Liver (tissue), 9 donors: Measurements from ENCODE around the gene SRRM3. TPM values are rescaled to one million over a fixed set of nuclear protein-coding genes. Genes with fewer than 3 reads are reported as not detected.

Experiments
- DNase-seq: peaks from one replicate; pipeline ENCODE4 v3.0.0-alpha.2; 2017; ENCODE audit warnings: low spot score
- H3K27ac ChIP-seq, 2 donors: one replicate each; pipeline ENCODE4 v1.7.0; 2013; ENCODE audit warnings: inconsistent platforms in 2 of 2, low read length in 2 of 2, control low read depth in 1 of 2, low read depth in 1 of 2, mild to moderate bottlenecking in 1 of 2
- H3K27me3 ChIP-seq, 4 donors: one replicate each; pipeline versions ENCODE4 v1.6.1 to v1.7.0; 2013; ENCODE audit warnings: low read length in 3 of 4, inconsistent platforms in 1 of 4, mild to moderate bottlenecking in 1 of 4, moderate library complexity in 1 of 4; ENCODE audit not compliant: control insufficient read depth in 4 of 4, insufficient read depth in 4 of 4
- H3K36me3 ChIP-seq, 4 donors: one replicate each; pipeline versions ENCODE4 v1.6.1 to v1.7.0; 2013; ENCODE audit warnings: low read length in 3 of 4, mild to moderate bottlenecking in 3 of 4, low read depth in 1 of 4, moderate library complexity in 1 of 4; ENCODE audit not compliant: control insufficient read depth in 4 of 4, insufficient read depth in 3 of 4
- H3K4me1 ChIP-seq, 4 donors: one replicate each; pipeline versions ENCODE4 v1.6.1 to v1.7.0; 2013; ENCODE audit warnings: low read length in 3 of 4, mild to moderate bottlenecking in 3 of 4, moderate library complexity in 1 of 4; ENCODE audit not compliant: control insufficient read depth in 4 of 4, insufficient read depth in 4 of 4
- H3K4me3 ChIP-seq, 3 donors: one replicate each; pipeline versions ENCODE4 v1.6.1 to v1.7.0; 2013; ENCODE audit warnings: low read length in 3 of 3, control low read depth in 1 of 3, low read depth in 1 of 3, mild to moderate bottlenecking in 1 of 3
- H3K9ac ChIP-seq, 2 donors: one replicate each; pipeline ENCODE4 v1.7.0; 2013; ENCODE audit warnings: low read length in 2 of 2, mild to moderate bottlenecking in 2 of 2, moderate library complexity in 2 of 2, control low read depth in 1 of 2, low read depth in 1 of 2
- H3K9me3 ChIP-seq, 4 donors: one replicate each; pipeline versions ENCODE4 v1.6.1 to v1.7.0; 2013; ENCODE audit warnings: low read length in 3 of 4; ENCODE audit not compliant: control insufficient read depth in 4 of 4
- FOXA1 ChIP-seq: IDR thresholded peaks from 2 replicates; pipeline ENCODE4 v1.6.1; 2016; ENCODE audit warnings: antibody characterized with exemption
- FOXA2 ChIP-seq: IDR thresholded peaks from 2 replicates; pipeline ENCODE4 v1.6.1; 2016; ENCODE audit warnings: antibody characterized with exemption
- HNF4A ChIP-seq, 2 donors: conservative IDR thresholded peaks; 2 replicates each; pipeline ENCODE4 v1.6.1; 2016; ENCODE audit warnings: antibody characterized with exemption in 2 of 2, mild to moderate bottlenecking in 2 of 2
- HNF4G ChIP-seq: IDR thresholded peaks from 2 replicates; pipeline ENCODE4 v1.6.1; 2016; ENCODE audit warnings: antibody characterized with exemption
- JUND ChIP-seq, 2 donors: IDR thresholded peaks; 2 replicates each; pipeline ENCODE4 v1.6.1; 2016; ENCODE audit warnings: antibody characterized with exemption in 2 of 2
- MAX ChIP-seq: IDR thresholded peaks from 2 replicates; pipeline ENCODE4 v1.6.1; 2016; ENCODE audit warnings: antibody characterized with exemption
- NR2F2 ChIP-seq: IDR thresholded peaks from 2 replicates; pipeline ENCODE4 v1.6.1; 2016; ENCODE audit warnings: antibody characterized with exemption
- RAD21 ChIP-seq, 2 donors: IDR thresholded peaks; 2 replicates each; pipeline ENCODE4 v1.6.1; 2016; ENCODE audit warnings: antibody characterized with exemption in 2 of 2, mild to moderate bottlenecking in 2 of 2
- REST ChIP-seq: IDR thresholded peaks from 2 replicates; pipeline ENCODE4 v1.6.1; 2016; ENCODE audit warnings: antibody characterized with exemption, mild to moderate bottlenecking
- RXRA ChIP-seq, 2 donors: IDR thresholded peaks; 2 replicates each; pipeline ENCODE4 v1.6.1; 2017 to 2018; ENCODE audit warnings: antibody characterized with exemption in 2 of 2, mild to moderate bottlenecking in 1 of 2
- YY1 ChIP-seq: IDR thresholded peaks from 2 replicates; pipeline ENCODE4 v1.6.1; 2016; ENCODE audit warnings: antibody characterized with exemption, mild to moderate bottlenecking
- ZBTB33 ChIP-seq: IDR thresholded peaks from 2 replicates; pipeline ENCODE4 v1.6.1; 2016; ENCODE audit warnings: antibody characterized with exemption
- WGBS: extraction: QIAGEN DNeasy Blood & Tissue Kit; methylation state at CpG from one replicate; pipeline ENCODE4 v1.1.7; 2013; 5-methylcytosine and 5-hydroxymethylcytosine counted together
- polyA plus RNA-seq, 2 donors: library from polyadenylated mRNA; stranded (reverse) in 1 of 2; unstranded in 1 of 2; fragments of 200-250 nt in 1 of 2; fragments of >200 nt in 1 of 2; fragmentation: Nextera tagmentation in 1 of 2; extraction: Ambion mirVana in 1 of 2; gene quantifications; one replicate each; pipeline versions ENCODE4 v1.2.1 to v1.2.3, GENCODE V29; 2013 to 2015
- total RNA-seq, 2 donors: library from RNA; depleted of rRNA; stranded (reverse); fragments of >200 nt; gene quantifications; one replicate each; pipeline ENCODE4 v1.2.3, GENCODE V29; 2014
- donor health status: healthy.
- donor health status: healthy.
- donor health status: healthy.
- donor health status: healthy.
- donor health status: healthy.

SRRM3 gene
- total and polyA plus RNA-seq, 4 donors, result 0.08 to 0.16 TPM; not detected in 2

- TF ChIP-seq RAD21 (IDR thresholded peaks at IDR 0.05) (no peak), FOXA1 (no peak), REST (no peak), HNF4G (no peak), JUND (IDR thresholded peaks at IDR 0.05) (no peak), ZBTB33 (no peak), NR2F2 (no peak)
- Histone ChIP-seq H3K4me3 (no peak overlapping the region), H3K27me3 (no peaks in the 10 kb centered on the region), H3K9ac (no peak overlapping the region), H3K4me1 (peaks cover 0 to 5% (median 1%) of the 10 kb centered on the region in 4 donors), H3K27ac (no peak overlapping the region), H3K36me3 (no peaks in the 10 kb centered on the region), H3K9me3 (no peaks in the 10 kb centered on the region)
- no peak for DNase-seq
- 93% methylated on average over 10 of the region's 10 CpGs for WGBS
These were observed 22.0 kb upstream of the SRRM3 start for GRCh38 chr7:76179686-76180085.

- DNase-seq, result no peak
- 87% methylated on average over 7 of the region's 7 CpGs for WGBS
- Histone ChIP-seq H3K9ac (no peak overlapping the region), H3K36me3 (no peaks in the 10 kb centered on the region), H3K4me1 (peaks cover 0 to 5% (median 1%) of the 10 kb centered on the region in 4 donors), H3K9me3 (no peaks in the 10 kb centered on the region), H3K4me3 (no peak overlapping the region), H3K27me3 (no peaks in the 10 kb centered on the region), H3K27ac (no peak overlapping the region)
- no peak for TF ChIP-seq RXRA (IDR thresholded peaks at IDR 0.05)
- TF ChIP-seq MAX, result no peak
- no peak for TF ChIP-seq HNF4A (conservative IDR thresholded peaks at IDR 0.05)
- no peak for TF ChIP-seq RAD21 (IDR thresholded peaks at IDR 0.05)
These were observed 19.3 kb upstream of the SRRM3 start for GRCh38 chr7:76182225-76182960.

- Histone ChIP-seq H3K4me1 (no peaks in the 10 kb centered on the region), H3K4me3 (no peak overlapping the region), H3K27me3 (no peaks in the 10 kb centered on the region), H3K9me3 (no peaks in the 10 kb centered on the region), H3K36me3 (no peaks in the 10 kb centered on the region), H3K9ac (no peak overlapping the region), H3K27ac (no peak overlapping the region)
- WGBS, result 59% methylated on average over 21 of the region's 21 CpGs
- no peak for TF ChIP-seq JUND (IDR thresholded peaks at IDR 0.05)
- TF ChIP-seq FOXA2, result no peak
- no peak for TF ChIP-seq HNF4G
- TF ChIP-seq FOXA1, result no peak
- TF ChIP-seq YY1, result no peak
- no peak for TF ChIP-seq ZBTB33
- no peak for TF ChIP-seq RAD21 (IDR thresholded peaks at IDR 0.05)
- TF ChIP-seq MAX, result no peak
- no peak for DNase-seq
These were observed 16.4 kb upstream of the SRRM3 start for GRCh38 chr7:76185187-76185896.
